ENCODE measurements around the gene CLEC3B. TPM values are rescaled to one million over a fixed set of nuclear protein-coding genes. Genes with fewer than 3 reads are reported as not detected.
"Not testable (repeated sequence)": the region's sequence is repeated elsewhere in the genome, so short reads cannot be mapped to it uniquely, and the experiment has no call there.

The CLEC3B gene
- total RNA-seq (2014; rRNA removed; shearing (Covaris generic)): 1.7 and 2.4 TPM in 2 replicates

GRCh38 chr3:45026038-45026437, at the start of gene CLEC3B:
TSS of gene CLEC3B (plus strand) at chr3:45026303. CDS start at chr3:45026363, 60 bp downstream.
- peak; percentile 87 for DNase-seq (ENCODE audit: low read depth)

GRCh38 chr3:44981220-44981619, 44.9 kb upstream of the CLEC3B start:
- no peak for DNase-seq (ENCODE audit: low read depth)

- no peak for DNase-seq (ENCODE audit: low read depth)
Observed at GRCh38 chr3:44981751-44982150, 44.4 kb upstream of the CLEC3B start.

- no peak for DNase-seq (ENCODE audit: low read depth)
Observed at GRCh38 chr3:44982817-44983216, 43.3 kb upstream of the CLEC3B start.

GRCh38 chr3:44983484-44983941, 42.6 kb upstream of the CLEC3B start:
- no peak for DNase-seq (ENCODE audit: low read depth)

- no peak for DNase-seq (ENCODE audit: low read depth)
Observed at GRCh38 chr3:44984335-44984734, 41.8 kb upstream of the CLEC3B start.

- not testable (repeated sequence) for DNase-seq (ENCODE audit: low read depth)
Observed at GRCh38 chr3:44986330-44986729, 39.8 kb upstream of the CLEC3B start.

- no peak for DNase-seq (ENCODE audit: low read depth)
Observed at GRCh38 chr3:44987332-44987731, 38.8 kb upstream of the CLEC3B start.

GRCh38 chr3:44988073-44988472, 38.0 kb upstream of the CLEC3B start:
- DNase-seq (ENCODE audit: low read depth): no peak

- DNase-seq (ENCODE audit: low read depth): no peak
Observed at GRCh38 chr3:44989141-44989540, 37.0 kb upstream of the CLEC3B start.

- no peak for DNase-seq (ENCODE audit: low read depth)
Observed at GRCh38 chr3:44989636-44990373, 36.3 kb upstream of the CLEC3B start.

GRCh38 chr3:44991326-44991725, 34.8 kb upstream of the CLEC3B start:
- no peak for DNase-seq (ENCODE audit: low read depth)

GRCh38 chr3:44992555-44993470, 33.3 kb upstream of the CLEC3B start:
- DNase-seq (ENCODE audit: low read depth): peak; percentile 41

GRCh38 chr3:44993471-44994205, 32.5 kb upstream of the CLEC3B start:
- DNase-seq (ENCODE audit: low read depth): peak; percentile 74

GRCh38 chr3:44995142-44995770, 30.8 kb upstream of the CLEC3B start:
- peak; percentile 21 for DNase-seq (ENCODE audit: low read depth)

GRCh38 chr3:44996556-44996969, 29.5 kb upstream of the CLEC3B start:
- DNase-seq (ENCODE audit: low read depth): no peak

- no peak for DNase-seq (ENCODE audit: low read depth)
Observed at GRCh38 chr3:44999782-45000181, 26.3 kb upstream of the CLEC3B start.

GRCh38 chr3:45000823-45001222, 25.3 kb upstream of the CLEC3B start:
- no peak for DNase-seq (ENCODE audit: low read depth)

- no peak for DNase-seq (ENCODE audit: low read depth)
Observed at GRCh38 chr3:45001738-45002137, 24.4 kb upstream of the CLEC3B start.

- DNase-seq (ENCODE audit: low read depth): no peak
Observed at GRCh38 chr3:45002139-45002660, 23.9 kb upstream of the CLEC3B start.

- no peak for DNase-seq (ENCODE audit: low read depth)
Observed at GRCh38 chr3:45002720-45003119, 23.4 kb upstream of the CLEC3B start.
